ENCODE results near the gene SLC31A2. TPM values are rescaled to one million over a fixed set of nuclear protein-coding genes. Genes with fewer than 3 reads are reported as not detected.

Gene SLC31A2
- total and polyA plus RNA-seq, 4 donors = 11.2 to 63.6 (median 24.2) TPM

DNA sequence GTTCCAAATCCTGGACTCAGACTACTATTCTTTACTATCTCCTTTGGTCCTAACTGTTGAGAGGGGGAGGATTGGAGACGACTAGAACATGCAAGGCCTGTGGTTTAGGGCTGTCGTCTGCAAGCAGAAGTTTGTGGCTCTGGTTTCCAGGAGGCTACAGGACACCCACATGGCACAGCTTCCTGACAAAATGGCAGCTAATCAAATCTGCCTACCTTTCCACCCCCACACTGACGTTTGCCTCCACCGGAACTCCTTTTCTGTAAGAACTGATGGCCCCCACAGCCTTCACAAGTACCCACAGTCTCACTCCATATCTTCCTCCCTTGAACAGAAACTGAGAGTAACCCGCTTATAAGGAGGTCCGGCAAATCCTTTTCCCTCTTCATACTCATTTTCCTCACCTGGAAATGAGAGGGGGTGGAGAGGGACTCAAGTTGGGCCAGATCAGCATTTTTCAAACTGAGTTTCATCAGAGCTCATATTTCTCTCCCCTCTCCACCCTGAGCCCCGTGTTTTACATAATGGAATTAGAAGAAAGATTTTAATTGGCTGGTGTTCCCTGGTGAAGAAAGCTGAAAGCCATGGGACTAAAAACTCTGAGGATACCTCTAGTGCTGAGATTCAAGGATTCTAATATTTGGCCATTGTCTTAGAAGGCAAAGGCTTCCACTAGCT lies 5.2 kb downstream of the SLC31A2 start:
- Histone ChIP-seq H3K4me3 (no peak overlapping the region), H3K9ac (ENCODE audit: insufficient read depth in 1 of 2, low read length in 2 of 2) (no peak overlapping the region), H3K9me3 (ENCODE audit: control insufficient read depth in 4 of 4, insufficient read depth in 3 of 4, low read length in 3 of 4) (no peaks in the 10 kb centered on the region), H3K4me1 (ENCODE audit: control insufficient read depth in 5 of 5, insufficient read depth in 5 of 5, low read length in 5 of 5) (peaks cover 0 to 8% (median 0%) of the 10 kb centered on the region in 5 donors), H3K27ac (ENCODE audit: low read depth in 1 of 2, low read length in 1 of 2) (peak overlapping the region in 1 of 2 donors; percentile 16), H3K27me3 (ENCODE audit: control insufficient read depth in 3 of 3, insufficient read depth in 3 of 3, low read length in 2 of 3) (no peaks in the 10 kb centered on the region), H3K36me3 (ENCODE audit: control insufficient read depth in 4 of 4, insufficient read depth in 4 of 4, low read length in 4 of 4) (peaks cover 0 to 4% (median 2%) of the 10 kb centered on the region in 4 donors)
- ATAC-seq (ENCODE audit: insufficient read depth, low FRiP score) (no peak), DNase-seq (no peak)
- TF ChIP-seq CTCF (IDR thresholded peaks at IDR 0.05; ENCODE audit: control extremely low read depth, extremely low read depth) = no peak
- WGBS, 2 donors = 14 to 42% methylated on average over 7 of the region's 7 CpGs

GRCh38 chr9:113156880-113157279 lies 6.1 kb downstream of the SLC31A2 start:
- Histone ChIP-seq H3K27me3 (ENCODE audit: control insufficient read depth in 3 of 3, insufficient read depth in 3 of 3, low read length in 2 of 3) (no peaks in the 10 kb centered on the region), H3K9me3 (ENCODE audit: control insufficient read depth in 4 of 4, insufficient read depth in 3 of 4, low read length in 3 of 4) (no peaks in the 10 kb centered on the region), H3K9ac (ENCODE audit: insufficient read depth in 1 of 2, low read length in 2 of 2) (no peak overlapping the region), H3K4me3 (no peak overlapping the region), H3K4me1 (ENCODE audit: control insufficient read depth in 5 of 5, insufficient read depth in 5 of 5, low read length in 5 of 5) (peaks cover 0 to 6% (median 0%) of the 10 kb centered on the region in 5 donors), H3K27ac (ENCODE audit: low read depth in 1 of 2, low read length in 1 of 2) (no peak overlapping the region), H3K36me3 (ENCODE audit: control insufficient read depth in 4 of 4, insufficient read depth in 4 of 4, low read length in 4 of 4) (peaks cover 2 to 13% (median 7%) of the 10 kb centered on the region in 4 donors)
- DNase-seq (no peak), ATAC-seq (ENCODE audit: insufficient read depth, low FRiP score) (no peak)
- no peak for TF ChIP-seq CTCF (IDR thresholded peaks at IDR 0.05; ENCODE audit: control extremely low read depth, extremely low read depth)
- 83 to 87% methylated on average over 1 of the region's 1 CpG for WGBS, 2 donors

- no peak for TF ChIP-seq CTCF (IDR thresholded peaks at IDR 0.05; ENCODE audit: control extremely low read depth, extremely low read depth)
- Histone ChIP-seq H3K9ac (ENCODE audit: insufficient read depth in 1 of 2, low read length in 2 of 2) (no peak overlapping the region), H3K9me3 (ENCODE audit: control insufficient read depth in 4 of 4, insufficient read depth in 3 of 4, low read length in 3 of 4) (no peaks in the 10 kb centered on the region), H3K36me3 (ENCODE audit: control insufficient read depth in 4 of 4, insufficient read depth in 4 of 4, low read length in 4 of 4) (peaks cover 8 to 22% (median 16%) of the 10 kb centered on the region in 4 donors), H3K27me3 (ENCODE audit: control insufficient read depth in 3 of 3, insufficient read depth in 3 of 3, low read length in 2 of 3) (no peaks in the 10 kb centered on the region), H3K4me1 (ENCODE audit: control insufficient read depth in 5 of 5, insufficient read depth in 5 of 5, low read length in 5 of 5) (peaks cover 0 to 2% (median 0%) of the 10 kb centered on the region in 5 donors), H3K27ac (ENCODE audit: low read depth in 1 of 2, low read length in 1 of 2) (no peak overlapping the region), H3K4me3 (no peak overlapping the region)
- no peak for DNase-seq
- WGBS, 2 donors = 81 to 85% methylated on average over 5 of the region's 5 CpGs
- no peak for ATAC-seq (ENCODE audit: insufficient read depth, low FRiP score)
These were observed 7.6 kb downstream of the SLC31A2 start for GRCh38 chr9:113158446-113158845.

Measured in lung (tissue), 12 donors.